Right atrium auricular region (tissue), 2 donors: ENCODE measurements around the gene DOCK1. TPM values are rescaled to one million over a fixed set of nuclear protein-coding genes. Genes with fewer than 3 reads are reported as not detected.

Experiments used
- DNase-seq: peaks from one replicate; pipeline ENCODE4 v3.0.0-alpha.2; 2019; ENCODE audit warnings: low spot score
- H3K27ac ChIP-seq, 2 donors: fragments of 200-600 bp; sonication (generic); 1 replicate in 1 of 2; 2 replicates in 1 of 2; pipeline ENCODE4 v1.5.1; 2016 to 2019
- H3K27me3 ChIP-seq, 2 donors: fragments of 200-600 bp; sonication (generic); one replicate each; pipeline versions ENCODE4 v1.5.1 to v1.6.0; 2017 to 2019
- H3K36me3 ChIP-seq: fragments of 200-600 bp; sonication (generic); one replicate; pipeline ENCODE4 v1.5.1; 2016
- H3K4me1 ChIP-seq, 2 donors: fragments of 200-600 bp; sonication (generic); one replicate each; pipeline versions ENCODE4 v1.5.1 to v1.6.0; 2017 to 2019
- H3K4me3 ChIP-seq, 2 donors: fragments of 200-600 bp; sonication (generic); 1 replicate in 1 of 2; 2 replicates in 1 of 2; pipeline ENCODE4 v1.5.1; 2017 to 2019; ENCODE audit warnings: mild to moderate bottlenecking in 1 of 2, moderate library complexity in 1 of 2
- H3K9me3 ChIP-seq, 2 donors: fragments of 200-600 bp; sonication (generic); one replicate each; pipeline ENCODE4 v1.5.1; 2019
- CTCF ChIP-seq, 2 donors: fragments of 200-600 bp; sonication (generic); IDR thresholded peaks; one replicate each; pipeline ENCODE4 v1.5.1; 2019; ENCODE audit warnings: antibody characterized with exemption in 2 of 2
- total RNA-seq, 2 donors: library from RNA; depleted of rRNA; stranded (reverse); fragments of >200 nt; gene quantifications; one replicate each; pipeline ENCODE4 v1.1.0, GENCODE V29; 2016

DOCK1 gene
- total RNA-seq, 2 donors from 2014 or later, result 13.0 to 16.8 TPM

GRCh38 chr10:127119936-127120335 is 214.7 kb downstream of the DOCK1 start:
- H3K4me3 ChIP-seq, result no peak overlapping the region
- TF ChIP-seq CTCF (IDR thresholded peaks at IDR 0.05), result no peak
- no peaks in the 10 kb centered on the region for H3K27me3 ChIP-seq
- no peaks in the 10 kb centered on the region for H3K36me3 ChIP-seq
- H3K4me1 ChIP-seq, result no peaks in the 10 kb centered on the region
- H3K9me3 ChIP-seq, result no peaks in the 10 kb centered on the region
- DNase-seq, result no peak
- H3K27ac ChIP-seq, result no peak overlapping the region

- no peaks in the 10 kb centered on the region for H3K27me3 ChIP-seq
- H3K27ac ChIP-seq, result no peak overlapping the region
- H3K4me3 ChIP-seq, result no peak overlapping the region
- no peak for DNase-seq
- no peaks in the 10 kb centered on the region for H3K36me3 ChIP-seq
- TF ChIP-seq CTCF (IDR thresholded peaks at IDR 0.05), result no peak
- H3K4me1 ChIP-seq, result no peaks in the 10 kb centered on the region
- H3K9me3 ChIP-seq, result no peaks in the 10 kb centered on the region
Observed at GRCh38 chr10:127122831-127123230, 217.6 kb downstream of the DOCK1 start.

GRCh38 chr10:127123626-127124025 is 218.4 kb downstream of the DOCK1 start:
- H3K4me1 ChIP-seq, result no peaks in the 10 kb centered on the region
- TF ChIP-seq CTCF (IDR thresholded peaks at IDR 0.05), result no peak

GRCh38 chr10:127125331-127125730 is 220.1 kb downstream of the DOCK1 start:
- Histone ChIP-seq H3K9me3 (no peaks in the 10 kb centered on the region), H3K4me3 (no peak overlapping the region), H3K4me1 (no peaks in the 10 kb centered on the region), H3K27me3 (no peaks in the 10 kb centered on the region), H3K36me3 (no peaks in the 10 kb centered on the region), H3K27ac (no peak overlapping the region)
- DNase-seq, result no peak
- no peak for TF ChIP-seq CTCF (IDR thresholded peaks at IDR 0.05)

More at GRCh38 chr10:127123626-127124025, 218.4 kb downstream of the DOCK1 start:
- no peak for DNase-seq
- no peaks in the 10 kb centered on the region for H3K9me3 ChIP-seq
- no peaks in the 10 kb centered on the region for H3K36me3 ChIP-seq
- no peak overlapping the region for H3K4me3 ChIP-seq
- no peaks in the 10 kb centered on the region for H3K27me3 ChIP-seq
- H3K27ac ChIP-seq, result no peak overlapping the region

- no peak for DNase-seq
- no peaks in the 10 kb centered on the region for H3K36me3 ChIP-seq
- no peak for TF ChIP-seq CTCF (IDR thresholded peaks at IDR 0.05)
- no peak overlapping the region for H3K4me3 ChIP-seq
- H3K9me3 ChIP-seq, result no peaks in the 10 kb centered on the region
- no peaks in the 10 kb centered on the region for H3K4me1 ChIP-seq
- H3K27me3 ChIP-seq, result no peaks in the 10 kb centered on the region
- no peak overlapping the region for H3K27ac ChIP-seq
Observed at GRCh38 chr10:127127822-127128221, 222.6 kb downstream of the DOCK1 start.

GRCh38 chr10:127129104-127129503 is 223.9 kb downstream of the DOCK1 start:
- no peak for DNase-seq
- H3K27ac ChIP-seq, result no peak overlapping the region
- H3K9me3 ChIP-seq, result no peaks in the 10 kb centered on the region
- no peak overlapping the region for H3K4me3 ChIP-seq
- TF ChIP-seq CTCF (IDR thresholded peaks at IDR 0.05), result no peak
- H3K4me1 ChIP-seq, result no peaks in the 10 kb centered on the region
- no peaks in the 10 kb centered on the region for H3K36me3 ChIP-seq
- no peaks in the 10 kb centered on the region for H3K27me3 ChIP-seq
